Effector memory CD8-positive, alpha-beta T cell (primary cell): ENCODE results near the gene FABP6.

ENCODE experiments used
- ATAC-seq: fragments of 150-1000 bp; cut with Tn5 transposase; replicated peaks from 2 replicates; pipeline ENCODE4 v1.10.0; 2021; ENCODE audit warnings: mild to moderate bottlenecking, moderate library complexity
- DNase-seq, 3 experiments: peaks; one replicate each; pipeline ENCODE4 v3.0.0; 2021
- H3K27ac Mint-ChIP-seq, 2 donors: one replicate each; pipeline ENCODE4 v1.8.0; 2022; ENCODE audit warnings: mild to moderate bottlenecking in 2 of 2, mixed read lengths in 2 of 2, moderate library complexity in 2 of 2
- H3K27me3 Mint-ChIP-seq, 2 donors: one replicate each; pipeline ENCODE4 v1.8.0; 2022; ENCODE audit warnings: mixed read lengths in 2 of 2
- H3K36me3 Mint-ChIP-seq: one replicate; pipeline ENCODE4 v1.8.0; 2022; ENCODE audit warnings: mild to moderate bottlenecking, moderate library complexity, mixed read lengths; ENCODE audit not compliant: insufficient read depth
- H3K4me1 Mint-ChIP-seq, 2 donors: one replicate each; pipeline ENCODE4 v1.8.0; 2022; ENCODE audit warnings: low read depth in 2 of 2, mixed read lengths in 2 of 2
- H3K4me3 Mint-ChIP-seq, 2 donors: one replicate each; pipeline ENCODE4 v1.8.0; 2022; ENCODE audit warnings: mild to moderate bottlenecking in 2 of 2, mixed read lengths in 2 of 2, moderate library complexity in 2 of 2
- H3K9me3 Mint-ChIP-seq, 2 donors: one replicate each; pipeline ENCODE4 v1.8.0; 2022; ENCODE audit warnings: mixed read lengths in 2 of 2

FABP6 gene

GRCh38 chr5:160198146-160198545 lies 31.2 kb upstream of the FABP6 start:
- Mint-ChIP-seq H3K9me3 (no peaks in the 10 kb centered on the region), H3K27ac (peak overlapping the region in 1 of 2 donors; percentile 21), H3K4me3 (no peak overlapping the region), H3K36me3 (no peaks in the 10 kb centered on the region), H3K27me3 (peaks cover 34 to 42% of the 10 kb centered on the region in 2 donors), H3K4me1 (peaks cover 5 to 10% of the 10 kb centered on the region in 2 donors)
- ATAC-seq (no peak), DNase-seq (no peak)

DNA sequence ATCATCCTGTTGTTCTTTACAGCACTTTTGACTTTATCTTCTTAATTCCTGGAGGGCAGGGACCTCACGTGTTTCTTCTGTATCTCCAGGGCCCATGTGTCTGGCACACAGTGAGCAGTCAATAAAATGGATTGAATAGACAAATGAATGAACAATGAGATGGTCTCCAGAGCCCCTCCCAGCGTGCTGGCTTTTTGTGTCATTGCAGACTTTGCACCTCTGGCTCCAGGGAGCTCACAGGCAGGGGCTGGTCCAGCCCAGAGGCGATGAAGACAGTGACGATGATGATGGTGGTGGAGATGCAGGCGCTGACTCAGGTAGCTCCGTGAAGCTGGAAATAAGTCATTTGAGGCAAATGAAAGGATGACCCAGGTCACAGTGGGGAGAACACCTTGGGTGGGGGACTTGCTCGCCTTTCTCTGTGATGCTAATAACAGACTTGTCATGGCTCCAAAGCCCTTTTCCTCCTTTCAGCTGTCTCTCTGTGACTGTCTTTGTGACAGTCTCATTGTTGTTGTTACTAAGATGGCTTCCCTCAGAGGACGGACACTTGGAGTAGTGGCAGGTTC lies 30.4 kb upstream of the FABP6 start:
- peaks cover 4 to 10% of the 10 kb centered on the region in 2 donors for H3K4me1 Mint-ChIP-seq
- DNase-seq = no peak
- peaks cover 32 to 42% of the 10 kb centered on the region in 2 donors for H3K27me3 Mint-ChIP-seq
- no peaks in the 10 kb centered on the region for H3K36me3 Mint-ChIP-seq
- no peak for ATAC-seq
- H3K27ac Mint-ChIP-seq = peak overlapping the region; percentile 21 to 66
- H3K4me3 Mint-ChIP-seq = peak overlapping the region; percentile 59 to 77
- no peaks in the 10 kb centered on the region for H3K9me3 Mint-ChIP-seq

GRCh38 chr5:160199410-160199911 lies 29.8 kb upstream of the FABP6 start:
- Mint-ChIP-seq H3K27me3 (peaks cover 32 to 42% of the 10 kb centered on the region in 2 donors), H3K4me1 (peaks cover 4 to 10% of the 10 kb centered on the region in 2 donors), H3K9me3 (no peaks in the 10 kb centered on the region), H3K27ac (peak overlapping the region in 1 of 2 donors; percentile 66), H3K4me3 (peak overlapping the region; percentile 77 to 84), H3K36me3 (no peaks in the 10 kb centered on the region)
- ATAC-seq (peak; percentile 98), DNase-seq (peak; percentile 63 to 68 (median 67))

DNA sequence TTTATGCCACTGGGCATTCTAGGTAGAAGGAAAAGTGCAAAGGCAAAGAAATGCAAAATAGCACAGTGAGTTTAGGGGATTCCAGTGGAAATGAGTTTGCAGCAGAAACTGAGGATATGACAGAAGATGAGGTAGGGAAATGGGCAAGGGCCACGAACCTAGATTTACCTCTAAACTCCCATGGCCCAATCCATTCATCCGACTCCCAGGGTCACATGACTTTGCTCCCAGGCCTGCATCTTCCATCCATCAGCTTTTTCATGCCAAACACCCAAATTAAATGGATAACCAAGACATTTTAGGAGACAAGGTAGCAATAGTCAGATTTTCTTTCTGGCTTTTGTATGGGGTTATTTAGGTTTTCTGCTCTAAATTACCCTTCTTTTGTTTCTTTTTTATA lies 22.2 kb upstream of the FABP6 start:
- DNase-seq (no peak), ATAC-seq (no peak)
- no peak overlapping the region for H3K27ac Mint-ChIP-seq
- H3K9me3 Mint-ChIP-seq = no peaks in the 10 kb centered on the region
- H3K36me3 Mint-ChIP-seq = no peaks in the 10 kb centered on the region
- peaks cover 0 to 2% of the 10 kb centered on the region in 2 donors for H3K4me1 Mint-ChIP-seq
- peaks cover 9 to 15% of the 10 kb centered on the region in 2 donors for H3K27me3 Mint-ChIP-seq
- H3K4me3 Mint-ChIP-seq = no peak overlapping the region

- no peak for ATAC-seq
- no peak overlapping the region for H3K27ac Mint-ChIP-seq
These were observed 19.4 kb upstream of the FABP6 start for GRCh38 chr5:160209917-160210316.

GRCh38 chr5:160210606-160211005 lies 18.7 kb upstream of the FABP6 start:
- DNase-seq = no peak
- Mint-ChIP-seq H3K36me3 (no peaks in the 10 kb centered on the region), H3K4me3 (no peak overlapping the region), H3K4me1 (no peaks in the 10 kb centered on the region), H3K9me3 (no peaks in the 10 kb centered on the region), H3K27me3 (peaks cover 25 to 28% of the 10 kb centered on the region in 2 donors), H3K27ac (no peak overlapping the region)
- no peak for ATAC-seq

More at GRCh38 chr5:160209917-160210316, 19.4 kb upstream of the FABP6 start:
- Mint-ChIP-seq H3K4me3 (no peak overlapping the region), H3K4me1 (peaks cover 0 to 2% of the 10 kb centered on the region in 2 donors), H3K36me3 (no peaks in the 10 kb centered on the region), H3K9me3 (no peaks in the 10 kb centered on the region), H3K27me3 (peaks cover 22% of the 10 kb centered on the region in 2 donors)
- no peak for DNase-seq

- H3K4me1 Mint-ChIP-seq = no peaks in the 10 kb centered on the region
- H3K36me3 Mint-ChIP-seq = no peaks in the 10 kb centered on the region
- H3K4me3 Mint-ChIP-seq = no peak overlapping the region
These were observed 18.0 kb upstream of the FABP6 start for GRCh38 chr5:160211352-160211751.

GRCh38 chr5:160213537-160213936 lies 15.8 kb upstream of the FABP6 start:
- Mint-ChIP-seq H3K9me3 (no peaks in the 10 kb centered on the region), H3K4me1 (no peaks in the 10 kb centered on the region), H3K27me3 (peaks cover 28 to 34% of the 10 kb centered on the region in 2 donors), H3K36me3 (no peaks in the 10 kb centered on the region), H3K27ac (no peak overlapping the region), H3K4me3 (no peak overlapping the region)
- DNase-seq = no peak
- ATAC-seq = no peak

More at GRCh38 chr5:160211352-160211751, 18.0 kb upstream of the FABP6 start:
- DNase-seq = no peak
- no peak overlapping the region for H3K27ac Mint-ChIP-seq
- ATAC-seq = no peak
- H3K9me3 Mint-ChIP-seq = no peaks in the 10 kb centered on the region
- H3K27me3 Mint-ChIP-seq = peaks cover 28 to 34% of the 10 kb centered on the region in 2 donors

DNA sequence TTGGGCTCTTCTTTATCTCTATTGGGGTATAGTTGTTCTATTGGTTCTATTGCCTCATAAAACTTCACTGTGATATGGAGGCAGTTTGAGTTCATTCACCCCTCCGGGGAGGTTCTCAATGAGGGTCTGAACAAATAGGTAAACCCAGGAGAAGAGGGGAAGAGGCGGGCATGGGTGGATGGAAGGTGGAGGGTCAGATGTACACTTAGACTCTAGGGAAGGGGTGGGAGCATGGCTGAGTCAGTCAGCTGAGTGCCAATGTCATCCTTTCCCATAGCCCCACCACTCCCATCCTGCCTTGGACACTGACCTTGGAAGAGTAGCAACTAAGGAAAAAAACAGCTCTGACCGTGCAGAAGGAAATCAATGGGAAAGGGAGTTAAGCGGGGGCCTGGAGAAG lies 9.9 kb upstream of the FABP6 start:
- peaks cover 21 to 36% of the 10 kb centered on the region in 2 donors for H3K27me3 Mint-ChIP-seq
- ATAC-seq (no peak), DNase-seq (no peak)
- H3K36me3 Mint-ChIP-seq = peaks cover 3% of the 10 kb centered on the region
- no peaks in the 10 kb centered on the region for H3K4me1 Mint-ChIP-seq
- H3K27ac Mint-ChIP-seq = no peak overlapping the region
- H3K4me3 Mint-ChIP-seq = no peak overlapping the region
- H3K9me3 Mint-ChIP-seq = no peaks in the 10 kb centered on the region

GRCh38 chr5:160221082-160221481 lies 8.2 kb upstream of the FABP6 start:
- peaks cover 3% of the 10 kb centered on the region for H3K36me3 Mint-ChIP-seq
- no peaks in the 10 kb centered on the region for H3K4me1 Mint-ChIP-seq
- no peaks in the 10 kb centered on the region for H3K9me3 Mint-ChIP-seq
- no peak for ATAC-seq
- peaks cover 12 to 25% of the 10 kb centered on the region in 2 donors for H3K27me3 Mint-ChIP-seq
- DNase-seq = no peak
- no peak overlapping the region for H3K27ac Mint-ChIP-seq
- no peak overlapping the region for H3K4me3 Mint-ChIP-seq

GRCh38 chr5:160227012-160227411 lies 2.3 kb upstream of the FABP6 start:
- Mint-ChIP-seq H3K9me3 (no peaks in the 10 kb centered on the region), H3K4me3 (no peak overlapping the region), H3K36me3 (no peaks in the 10 kb centered on the region), H3K4me1 (no peaks in the 10 kb centered on the region), H3K27me3 (no peaks in the 10 kb centered on the region), H3K27ac (no peak overlapping the region)
- no peak for ATAC-seq
- DNase-seq = no peak

DNA sequence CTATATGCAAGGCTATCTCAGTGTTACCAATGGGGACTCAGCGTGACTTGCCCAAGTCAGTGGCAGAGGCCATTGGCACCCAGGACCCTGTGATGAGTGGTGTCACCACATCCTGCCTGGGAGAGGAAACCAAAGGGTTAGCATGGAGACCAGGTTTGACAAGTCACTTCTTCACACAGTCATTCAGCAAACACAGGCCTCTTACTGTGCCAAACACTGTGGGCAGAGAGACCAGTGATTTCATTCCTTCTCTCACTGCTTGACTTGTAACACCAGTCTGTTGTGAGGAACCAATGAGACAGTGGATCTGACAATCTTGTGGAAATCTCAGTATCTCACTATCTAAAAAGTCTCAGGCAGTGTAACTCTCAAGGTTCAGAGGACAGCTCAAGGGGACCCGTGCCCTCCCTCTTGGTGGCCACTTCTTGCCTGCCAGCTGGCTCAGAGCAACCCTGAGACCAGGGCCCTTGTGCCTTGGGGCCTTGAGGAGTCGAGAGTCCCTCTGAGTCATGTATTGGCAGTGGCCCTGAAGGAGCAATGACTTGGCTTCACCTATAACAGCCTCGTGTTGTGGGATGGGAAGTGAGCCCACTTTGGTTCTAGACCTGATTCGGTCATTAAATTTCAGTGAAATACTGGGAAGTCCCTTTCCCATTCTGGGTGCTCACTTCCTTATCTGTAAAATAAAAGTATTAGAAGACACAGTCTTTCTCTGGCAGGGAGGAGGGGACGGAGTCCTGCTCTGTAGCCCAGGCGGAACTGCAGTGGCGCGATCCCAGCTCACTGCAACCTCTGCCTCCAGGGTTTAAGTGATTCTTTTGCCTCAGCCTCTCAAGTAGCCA lies 1.6 kb downstream of the FABP6 start:
- ATAC-seq = no peak
- Mint-ChIP-seq H3K4me1 (no peaks in the 10 kb centered on the region), H3K9me3 (no peaks in the 10 kb centered on the region), H3K27ac (no peak overlapping the region), H3K4me3 (no peak overlapping the region), H3K36me3 (no peaks in the 10 kb centered on the region), H3K27me3 (peaks cover 0 to 14% of the 10 kb centered on the region in 2 donors)
- DNase-seq = no peak

GRCh38 chr5:160231783-160232342 lies 2.6 kb downstream of the FABP6 start:
- no peak for DNase-seq
- no peak for ATAC-seq
- Mint-ChIP-seq H3K4me1 (no peaks in the 10 kb centered on the region), H3K36me3 (no peaks in the 10 kb centered on the region), H3K4me3 (no peak overlapping the region), H3K9me3 (no peaks in the 10 kb centered on the region), H3K27ac (no peak overlapping the region), H3K27me3 (peaks cover 0 to 16% of the 10 kb centered on the region in 2 donors)
